Measurements from ENCODE around the gene KANK3. TPM values are rescaled to one million over a fixed set of nuclear protein-coding genes. Genes with fewer than 3 reads are reported as not detected.

Gene KANK3
- total and polyA plus RNA-seq, 9 of the 15 experiments (the other 6 are each of a cell fraction or from before 2014, with no cell fraction given), result 0.03 to 0.40 (median 0.08) TPM; not detected in 6

GRCh38 chr19:8371011-8371804, 28.1 kb upstream of the KANK3 start (continued):
- TF ChIP-seq ATF1 (CRISPR knock-in tag; IDR thresholded peaks at IDR 0.05) (no peak), ATF1 (tag; IDR thresholded peaks at IDR 0.05) (0 out of 2 replicates have a peak, but pooled peaks have one; percentile 40), TARDBP (IDR thresholded peaks at IDR 0.05) (no peak), MBD2 (IDR thresholded peaks at IDR 0.05; ENCODE audit: borderline replicate concordance, low read depth) (0 out of 2 replicates have a peak, but pooled peaks have one; percentile 16), HLTF (IDR thresholded peaks at IDR 0.05) (peak; percentile 23; the same call in 1 of the 2 replicates), NRF1 (conservative IDR thresholded peaks at IDR 0.05 in 1 of 2, IDR thresholded peaks at IDR 0.05 in 1 of 2) (peak; percentile 72 to 76), ZNF518B (CRISPR knock-in tag; IDR thresholded peaks at IDR 0.05) (no peak), EZH2 (IDR thresholded peaks at IDR 0.05; ENCODE audit: borderline replicate concordance, low read depth, low read length) (no peak), ARNT (IDR thresholded peaks at IDR 0.05) (peak; percentile 58 to 77; a peak in 3 of 4 replicates), RBBP5 (IDR thresholded peaks at IDR 0.05; ENCODE audit: borderline replicate concordance, insufficient read depth, low read length, poor library complexity, severe bottlenecking) (peak; percentile 69), FOXP1 (CRISPR knock-in tag; IDR thresholded peaks at IDR 0.05) (no peak), NR2F6 (CRISPR knock-in tag; IDR thresholded peaks at IDR 0.05) (no peak), COPS2 (conservative IDR thresholded peaks at IDR 0.05) (no peak), ARID2 (IDR thresholded peaks at IDR 0.05) (no peak), ILK (tag; IDR thresholded peaks at IDR 0.05; ENCODE audit: borderline replicate concordance, low read depth) (no peak), POLR2G (IDR thresholded peaks at IDR 0.05; ENCODE audit: low read depth, low read length) (peak; percentile 73), ZNF740 (CRISPR knock-in tag; IDR thresholded peaks at IDR 0.05) (no peak), ZNF740 (tag; IDR thresholded peaks at IDR 0.05) (no peak)
- TF ChIP-seq, protein P1, sequence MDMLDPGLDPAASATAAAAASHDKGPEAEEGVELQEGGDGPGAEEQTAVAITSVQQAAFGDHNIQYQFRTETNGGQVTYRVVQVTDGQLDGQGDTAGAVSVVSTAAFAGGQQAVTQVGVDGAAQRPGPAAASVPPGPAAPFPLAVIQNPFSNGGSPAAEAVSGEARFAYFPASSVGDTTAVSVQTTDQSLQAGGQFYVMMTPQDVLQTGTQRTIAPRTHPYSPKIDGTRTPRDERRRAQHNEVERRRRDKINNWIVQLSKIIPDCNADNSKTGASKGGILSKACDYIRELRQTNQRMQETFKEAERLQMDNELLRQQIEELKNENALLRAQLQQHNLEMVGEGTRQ (CRISPR knock-in tag; IDR thresholded peaks at IDR 0.05), result no peak
- TF ChIP-seq, protein P2, sequence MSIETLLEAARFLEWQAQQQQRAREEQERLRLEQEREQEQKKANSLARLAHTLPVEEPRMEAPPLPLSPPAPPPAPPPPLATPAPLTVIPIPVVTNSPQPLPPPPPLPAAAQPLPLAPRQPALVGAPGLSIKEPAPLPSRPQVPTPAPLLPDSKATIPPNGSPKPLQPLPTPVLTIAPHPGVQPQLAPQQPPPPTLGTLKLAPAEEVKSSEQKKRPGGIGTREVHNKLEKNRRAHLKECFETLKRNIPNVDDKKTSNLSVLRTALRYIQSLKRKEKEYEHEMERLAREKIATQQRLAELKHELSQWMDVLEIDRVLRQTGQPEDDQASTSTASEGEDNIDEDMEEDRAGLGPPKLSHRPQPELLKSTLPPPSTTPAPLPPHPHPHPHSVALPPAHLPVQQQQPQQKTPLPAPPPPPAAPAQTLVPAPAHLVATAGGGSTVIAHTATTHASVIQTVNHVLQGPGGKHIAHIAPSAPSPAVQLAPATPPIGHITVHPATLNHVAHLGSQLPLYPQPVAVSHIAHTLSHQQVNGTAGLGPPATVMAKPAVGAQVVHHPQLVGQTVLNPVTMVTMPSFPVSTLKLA (conservative IDR thresholded peaks at IDR 0.05), result peak in 1 of 2 experiments; percentile 54; a peak in 2 of 4 replicates
- TF ChIP-seq, protein P3, sequence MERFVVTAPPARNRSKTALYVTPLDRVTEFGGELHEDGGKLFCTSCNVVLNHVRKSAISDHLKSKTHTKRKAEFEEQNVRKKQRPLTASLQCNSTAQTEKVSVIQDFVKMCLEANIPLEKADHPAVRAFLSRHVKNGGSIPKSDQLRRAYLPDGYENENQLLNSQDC (CRISPR knock-in tag; IDR thresholded peaks at IDR 0.05), result no peak

Measured in K562 (cell line).